GM21423 (cell line): ENCODE results near the gene COL8A1.
"Not testable (repeated sequence)": the region's sequence is repeated elsewhere in the genome, so short reads cannot be mapped to it uniquely, and the experiment has no call there.

Source experiments
- ATAC-seq: cut with Tn5 transposase; IDR thresholded peaks from one replicate; pipeline ENCODE4 v1.9.1; 2021; ENCODE audit warnings: mild to moderate bottlenecking, moderate library complexity; ENCODE audit not compliant: unreplicated experiment

COL8A1 gene

GRCh38 chr3:99836681-99837080, 198.3 kb downstream of the COL8A1 start:
- no peak for ATAC-seq

- no peak for ATAC-seq
These were observed 199.3 kb downstream of the COL8A1 start for GRCh38 chr3:99837715-99838114.

GRCh38 chr3:99838755-99839154, 200.4 kb downstream of the COL8A1 start:
- ATAC-seq, result no peak

- ATAC-seq, result no peak
These were observed 201.2 kb downstream of the COL8A1 start for GRCh38 chr3:99839613-99840012.

- ATAC-seq, result not testable (repeated sequence)
These were observed 203.6 kb downstream of the COL8A1 start for GRCh38 chr3:99841949-99842348.

GRCh38 chr3:99842826-99843589, 204.6 kb downstream of the COL8A1 start:
- peak; percentile 64 for ATAC-seq

GRCh38 chr3:99843590-99844258, 205.3 kb downstream of the COL8A1 start:
- peak; percentile 8 for ATAC-seq

- ATAC-seq, result no peak
These were observed 206.9 kb downstream of the COL8A1 start for GRCh38 chr3:99845331-99845730.

- no peak for ATAC-seq
These were observed 207.6 kb downstream of the COL8A1 start for GRCh38 chr3:99845999-99846398.

GRCh38 chr3:99846477-99847160, 208.2 kb downstream of the COL8A1 start:
- no peak for ATAC-seq

- no peak for ATAC-seq
These were observed 210.0 kb downstream of the COL8A1 start for GRCh38 chr3:99848433-99848832.
